Measurements from ENCODE around the gene CCDC78.
"Not testable (repeated sequence)": the region's sequence is repeated elsewhere in the genome, so short reads cannot be mapped to it uniquely, and the experiment has no call there.

Gene CCDC78

DNA sequence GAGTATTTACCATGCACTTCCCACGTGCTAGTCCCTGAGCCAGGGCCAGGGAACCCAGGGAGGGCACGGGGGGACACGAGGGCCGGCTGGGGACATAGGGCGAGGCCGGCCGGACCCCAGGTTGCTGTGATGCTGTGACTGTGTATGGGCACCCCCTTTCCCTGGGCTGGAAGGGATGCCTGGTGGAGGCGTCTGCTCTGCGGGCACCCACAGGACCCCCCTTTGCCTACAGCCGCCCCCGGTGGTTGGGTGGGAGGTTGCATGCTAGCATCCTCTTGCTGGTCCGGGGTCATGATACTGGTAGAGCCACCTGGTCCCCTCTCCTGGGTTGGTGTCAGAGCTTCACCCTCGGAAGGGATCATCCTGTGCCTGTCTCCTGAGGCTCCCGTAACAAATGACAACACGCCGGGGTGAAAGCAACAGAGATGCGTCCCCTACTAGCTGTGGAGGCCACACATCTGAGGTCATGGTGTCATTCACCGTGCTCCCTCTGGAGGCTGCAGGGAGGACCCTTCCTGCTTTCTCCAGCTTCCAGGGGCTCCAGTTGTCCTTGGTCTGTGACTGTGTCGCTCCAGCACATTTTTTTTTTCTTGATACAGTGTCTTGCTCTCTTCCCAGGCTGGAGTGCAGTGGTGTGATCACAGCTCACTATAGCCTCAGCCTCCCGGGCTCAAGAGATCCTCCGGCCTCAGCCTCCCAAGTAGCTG is 17.7 kb upstream of the CCDC78 start:
- H3K4me3 ChIP-seq (ENCODE audit: low read length), result no peak overlapping the region
- no peaks in the 10 kb centered on the region for H3K9me3 ChIP-seq (ENCODE audit: control insufficient read depth, low read depth, low read length)
- no peaks in the 10 kb centered on the region for H3K36me3 ChIP-seq (ENCODE audit: control insufficient read depth, low read depth, low read length)
- no peaks in the 10 kb centered on the region for H3K27me3 ChIP-seq (ENCODE audit: control insufficient read depth, insufficient read depth, low read length)
- no peaks in the 10 kb centered on the region for H3K4me1 ChIP-seq (ENCODE audit: control insufficient read depth, low read depth, low read length)
- H3K27ac ChIP-seq (ENCODE audit: low read length), result no peak overlapping the region
- H3K9ac ChIP-seq (ENCODE audit: low read length), result no peak overlapping the region

DNA sequence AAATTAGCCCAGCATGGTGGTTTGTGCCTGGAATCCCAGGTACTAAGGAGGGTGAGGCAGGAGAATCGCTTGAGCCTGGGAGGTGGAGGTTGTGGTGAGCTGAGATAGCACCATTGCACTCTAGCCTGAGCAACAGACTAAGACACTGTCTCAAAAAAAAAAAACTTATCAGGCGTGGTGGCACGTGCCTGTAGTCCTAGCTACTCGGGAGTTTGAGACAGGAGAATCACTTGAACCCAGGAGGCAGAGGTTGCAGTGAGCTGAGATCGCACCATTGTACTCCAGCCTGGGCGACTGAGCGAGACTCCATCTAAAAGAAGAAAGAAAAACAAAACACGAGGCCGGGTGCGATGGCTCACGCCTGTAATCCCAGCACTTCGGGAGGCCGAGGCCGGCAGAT is 16.7 kb upstream of the CCDC78 start:
- H3K27me3 ChIP-seq (ENCODE audit: control insufficient read depth, insufficient read depth, low read length); H3K36me3 ChIP-seq (ENCODE audit: control insufficient read depth, low read depth, low read length); H3K4me3 ChIP-seq (ENCODE audit: low read length); H3K9ac ChIP-seq (ENCODE audit: low read length); H3K9me3 ChIP-seq (ENCODE audit: control insufficient read depth, low read depth, low read length); H3K4me1 ChIP-seq (ENCODE audit: control insufficient read depth, low read depth, low read length); H3K27ac ChIP-seq (ENCODE audit: low read length): not testable (repeated sequence)

DNA sequence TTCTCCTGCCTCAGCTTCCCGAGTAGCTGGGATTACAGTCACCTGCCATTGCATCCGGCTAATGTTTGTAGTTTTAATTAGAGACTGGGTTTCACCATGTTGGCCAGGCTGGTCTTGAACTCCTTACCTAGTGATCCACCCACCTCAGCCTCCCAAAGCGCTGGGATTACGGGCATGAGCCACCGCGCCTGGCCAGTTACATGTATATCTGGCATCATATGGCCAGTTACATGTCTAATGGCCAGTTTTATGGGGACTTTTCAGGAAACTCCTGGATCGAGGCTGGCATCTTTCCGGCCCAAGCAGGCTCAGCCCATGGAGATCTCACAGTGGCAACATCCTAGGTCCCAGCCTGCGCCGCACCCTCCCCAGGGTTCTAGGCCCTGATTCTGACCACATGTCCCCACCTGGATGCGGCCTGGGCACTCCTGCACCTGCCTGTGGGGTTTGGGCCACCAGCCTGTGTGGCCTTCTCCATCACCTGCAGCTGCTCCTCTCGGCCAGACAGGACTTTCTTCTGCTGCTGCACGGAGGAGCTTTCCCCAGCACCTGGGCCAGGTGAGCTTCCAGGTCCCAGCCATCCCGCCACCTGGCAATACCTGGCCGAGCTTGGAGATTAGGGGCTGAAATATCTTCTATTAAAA is 15.9 kb upstream of the CCDC78 start:
- H3K9me3 ChIP-seq (ENCODE audit: control insufficient read depth, low read depth, low read length), result no peaks in the 10 kb centered on the region
- no peaks in the 10 kb centered on the region for H3K4me1 ChIP-seq (ENCODE audit: control insufficient read depth, low read depth, low read length)
- H3K9ac ChIP-seq (ENCODE audit: low read length), result no peak overlapping the region
- no peaks in the 10 kb centered on the region for H3K36me3 ChIP-seq (ENCODE audit: control insufficient read depth, low read depth, low read length)
- no peak overlapping the region for H3K4me3 ChIP-seq (ENCODE audit: low read length)
- no peaks in the 10 kb centered on the region for H3K27me3 ChIP-seq (ENCODE audit: control insufficient read depth, insufficient read depth, low read length)
- no peak overlapping the region for H3K27ac ChIP-seq (ENCODE audit: low read length)

DNA sequence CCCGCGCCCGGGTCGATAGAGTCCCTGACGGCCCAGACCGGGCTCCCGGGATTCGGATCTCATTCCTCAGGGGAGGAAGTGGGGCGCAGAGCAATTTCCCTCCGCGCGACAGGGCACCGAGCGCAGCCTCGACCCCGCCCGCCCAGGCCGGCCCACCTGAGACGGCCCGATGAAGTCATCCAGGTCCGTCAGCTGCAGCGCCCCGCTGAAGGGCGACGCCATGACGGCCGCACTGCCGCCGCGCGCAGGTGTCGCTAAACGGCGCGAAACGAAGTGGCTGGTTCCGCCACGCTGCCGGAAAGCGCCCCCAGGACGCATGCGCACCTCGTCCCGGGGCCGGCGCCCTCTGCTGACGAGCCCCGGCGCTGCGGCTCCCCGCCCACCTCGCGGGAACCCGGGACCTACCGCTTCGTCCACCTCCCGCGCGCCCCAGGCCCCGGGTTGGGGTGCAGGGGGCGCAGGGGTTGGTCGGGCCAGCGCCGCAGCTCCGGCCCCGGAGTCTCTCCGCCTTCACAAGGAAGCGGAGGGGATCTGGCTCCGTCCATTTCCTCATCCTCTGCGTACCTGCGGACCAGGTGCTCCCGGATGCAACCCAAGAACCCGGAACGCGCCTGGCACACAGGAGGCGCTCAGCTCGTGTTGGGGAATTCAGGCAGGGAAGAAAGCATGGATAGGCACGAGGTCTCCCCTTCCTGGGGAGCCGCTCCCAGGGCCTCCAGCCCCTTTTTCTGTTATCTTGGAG is 14.7 kb upstream of the CCDC78 start, which contains the start of gene CIAO3:
TSS of gene CIAO3 (minus strand) at position 234 of the 742 bp plus-strand sequence. CDS start at position 222, 12 bp downstream.
- Histone ChIP-seq H3K4me3 (ENCODE audit: low read length) (peak within 1 kb of the TSS; percentile 75), H3K9me3 (ENCODE audit: control insufficient read depth, low read depth, low read length) (no peaks in the 10 kb centered on the region), H3K27ac (ENCODE audit: low read length) (peak within 1 kb of the TSS; percentile 75), H3K4me1 (ENCODE audit: control insufficient read depth, low read depth, low read length) (no peaks in the 10 kb centered on the region), H3K36me3 (ENCODE audit: control insufficient read depth, low read depth, low read length) (peaks cover 3% of the 10 kb centered on the region), H3K9ac (ENCODE audit: low read length) (peak within 1 kb of the TSS; percentile 83), H3K27me3 (ENCODE audit: control insufficient read depth, insufficient read depth, low read length) (no peaks in the 10 kb centered on the region)

DNA sequence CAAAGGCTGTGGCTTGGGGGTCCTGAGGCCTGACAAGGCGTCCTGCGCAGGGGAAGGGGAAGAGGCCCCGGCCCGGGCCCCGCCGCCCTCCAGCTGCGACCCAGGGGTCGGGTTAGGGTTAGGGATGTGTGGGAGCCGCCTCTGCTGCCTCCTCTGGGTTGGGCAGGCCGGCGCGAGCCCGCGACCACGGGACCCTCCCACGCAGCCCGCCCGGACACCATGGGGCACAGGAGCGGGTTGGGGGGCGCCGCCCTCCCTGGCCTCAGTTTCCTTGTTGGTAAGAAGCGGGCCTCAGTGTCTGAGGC is 14.2 kb upstream of the CCDC78 start:
- H3K27me3 ChIP-seq (ENCODE audit: control insufficient read depth, insufficient read depth, low read length), result no peaks in the 10 kb centered on the region
- H3K36me3 ChIP-seq (ENCODE audit: control insufficient read depth, low read depth, low read length), result peaks cover 5% of the 10 kb centered on the region
- no peaks in the 10 kb centered on the region for H3K9me3 ChIP-seq (ENCODE audit: control insufficient read depth, low read depth, low read length)
- H3K9ac ChIP-seq (ENCODE audit: low read length), result peak overlapping the region; percentile 62
- H3K4me1 ChIP-seq (ENCODE audit: control insufficient read depth, low read depth, low read length), result no peaks in the 10 kb centered on the region
- H3K4me3 ChIP-seq (ENCODE audit: low read length), result peak overlapping the region; percentile 75
- H3K27ac ChIP-seq (ENCODE audit: low read length), result no peak overlapping the region

DNA sequence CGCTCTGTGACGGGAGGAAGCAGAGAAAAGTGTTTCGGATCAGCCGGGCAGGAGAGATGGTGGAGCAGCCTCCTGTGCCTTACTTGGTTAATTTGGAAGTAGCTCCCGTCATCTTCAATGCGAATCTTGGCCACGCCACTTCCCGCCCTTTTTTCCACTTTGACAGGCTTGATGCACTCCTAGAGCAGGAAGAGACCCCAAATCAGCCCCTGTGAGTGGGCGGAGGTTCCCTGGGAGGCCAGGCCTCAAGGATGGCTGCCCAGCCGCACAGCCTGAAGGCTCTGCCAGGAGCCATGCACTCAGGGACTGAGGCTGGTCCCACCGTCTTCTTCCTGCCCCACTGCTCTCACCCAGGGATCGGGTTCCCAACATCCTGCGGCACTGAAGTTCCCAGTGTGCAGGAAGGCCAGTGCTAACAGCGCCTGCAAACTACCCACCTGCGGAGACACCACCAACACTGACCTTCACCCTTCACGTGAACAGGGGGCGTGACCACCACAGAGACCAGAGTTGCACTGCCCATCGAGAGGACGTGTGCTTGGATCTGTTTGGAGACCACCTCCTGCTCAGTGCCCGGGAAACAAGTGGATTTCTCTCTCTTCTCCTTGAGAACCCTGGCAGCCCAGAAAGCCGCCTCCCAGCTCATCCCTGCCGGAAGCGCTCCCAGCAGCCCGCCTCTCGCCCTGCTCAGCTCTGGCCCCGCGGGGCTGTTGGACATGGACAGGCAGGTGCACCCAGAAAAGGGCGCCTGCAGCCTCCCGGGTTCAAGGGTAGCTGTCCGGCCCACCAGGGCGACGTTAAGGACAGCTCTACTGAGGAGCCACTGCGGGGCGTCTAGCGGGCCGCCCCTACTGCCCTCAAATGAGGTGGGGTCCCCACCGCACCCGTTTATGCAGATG is 13.6 kb upstream of the CCDC78 start:
- Histone ChIP-seq H3K36me3 (ENCODE audit: control insufficient read depth, low read depth, low read length) (peaks cover 5% of the 10 kb centered on the region), H3K27ac (ENCODE audit: low read length) (no peak overlapping the region), H3K9me3 (ENCODE audit: control insufficient read depth, low read depth, low read length) (no peaks in the 10 kb centered on the region), H3K27me3 (ENCODE audit: control insufficient read depth, insufficient read depth, low read length) (no peaks in the 10 kb centered on the region), H3K9ac (ENCODE audit: low read length) (peak overlapping the region; percentile 62), H3K4me1 (ENCODE audit: control insufficient read depth, low read depth, low read length) (no peaks in the 10 kb centered on the region), H3K4me3 (ENCODE audit: low read length) (peak overlapping the region; percentile 75)

DNA sequence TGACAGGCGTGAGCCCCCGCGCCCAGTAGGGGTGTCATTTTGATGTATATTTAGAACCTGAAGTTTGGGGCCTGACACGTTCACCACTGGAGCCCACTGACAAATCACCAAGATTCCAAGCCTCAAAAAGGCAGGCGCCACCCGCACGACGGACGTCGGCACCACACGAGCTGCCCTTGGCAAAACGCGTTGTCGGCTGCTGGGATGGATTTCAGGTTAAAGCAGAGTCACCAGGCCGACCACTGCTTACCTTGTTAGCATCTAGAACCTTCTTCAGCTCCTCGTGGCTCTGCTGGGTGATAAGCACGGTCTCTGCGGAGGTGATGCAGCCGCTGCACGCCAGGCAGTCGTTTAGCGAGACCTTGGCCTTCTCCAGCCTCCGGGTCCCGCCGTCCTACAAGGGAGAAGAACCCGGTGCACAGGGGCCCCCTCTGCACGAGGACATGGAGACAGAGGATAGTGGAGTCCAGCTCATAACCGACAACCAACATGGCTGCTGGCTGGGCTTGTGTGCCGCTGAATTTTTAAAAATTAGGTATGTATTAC is 10.8 kb upstream of the CCDC78 start:
- H3K9me3 ChIP-seq (ENCODE audit: control insufficient read depth, low read depth, low read length), result no peaks in the 10 kb centered on the region
- H3K27me3 ChIP-seq (ENCODE audit: control insufficient read depth, insufficient read depth, low read length), result no peaks in the 10 kb centered on the region
- H3K9ac ChIP-seq (ENCODE audit: low read length), result no peak overlapping the region
- no peak overlapping the region for H3K27ac ChIP-seq (ENCODE audit: low read length)
- no peaks in the 10 kb centered on the region for H3K4me1 ChIP-seq (ENCODE audit: control insufficient read depth, low read depth, low read length)
- peaks cover 5% of the 10 kb centered on the region for H3K36me3 ChIP-seq (ENCODE audit: control insufficient read depth, low read depth, low read length)
- H3K4me3 ChIP-seq (ENCODE audit: low read length), result no peak overlapping the region

DNA sequence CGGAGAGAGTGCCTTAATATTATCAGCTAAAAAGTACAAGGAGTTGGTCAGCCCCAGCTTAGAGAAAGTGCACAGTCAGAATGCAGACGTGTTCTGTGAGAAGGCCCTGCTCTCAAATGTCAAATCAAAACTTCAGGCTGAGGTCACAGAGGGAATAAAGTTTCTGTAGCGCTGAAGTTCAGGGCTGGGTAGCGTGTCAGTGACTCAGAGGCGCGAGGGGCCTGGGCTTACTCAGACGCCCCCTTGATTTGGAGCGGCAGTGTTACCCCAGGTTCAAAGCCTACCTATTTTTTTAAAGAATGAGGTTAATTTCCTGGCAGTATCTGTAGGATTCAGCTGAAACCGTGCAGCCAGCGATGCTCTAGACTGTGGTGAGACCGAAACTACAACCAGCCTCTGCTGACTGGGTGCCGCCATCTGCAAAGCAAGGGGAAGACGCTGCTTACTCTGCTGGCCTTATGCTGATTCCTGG is 9.8 kb upstream of the CCDC78 start:
- Histone ChIP-seq H3K4me3 (ENCODE audit: low read length) (no peak overlapping the region), H3K9me3 (ENCODE audit: control insufficient read depth, low read depth, low read length) (no peaks in the 10 kb centered on the region), H3K4me1 (ENCODE audit: control insufficient read depth, low read depth, low read length) (no peaks in the 10 kb centered on the region), H3K36me3 (ENCODE audit: control insufficient read depth, low read depth, low read length) (peaks cover 5% of the 10 kb centered on the region), H3K27ac (ENCODE audit: low read length) (no peak overlapping the region), H3K9ac (ENCODE audit: low read length) (no peak overlapping the region), H3K27me3 (ENCODE audit: control insufficient read depth, insufficient read depth, low read length) (no peaks in the 10 kb centered on the region)

DNA sequence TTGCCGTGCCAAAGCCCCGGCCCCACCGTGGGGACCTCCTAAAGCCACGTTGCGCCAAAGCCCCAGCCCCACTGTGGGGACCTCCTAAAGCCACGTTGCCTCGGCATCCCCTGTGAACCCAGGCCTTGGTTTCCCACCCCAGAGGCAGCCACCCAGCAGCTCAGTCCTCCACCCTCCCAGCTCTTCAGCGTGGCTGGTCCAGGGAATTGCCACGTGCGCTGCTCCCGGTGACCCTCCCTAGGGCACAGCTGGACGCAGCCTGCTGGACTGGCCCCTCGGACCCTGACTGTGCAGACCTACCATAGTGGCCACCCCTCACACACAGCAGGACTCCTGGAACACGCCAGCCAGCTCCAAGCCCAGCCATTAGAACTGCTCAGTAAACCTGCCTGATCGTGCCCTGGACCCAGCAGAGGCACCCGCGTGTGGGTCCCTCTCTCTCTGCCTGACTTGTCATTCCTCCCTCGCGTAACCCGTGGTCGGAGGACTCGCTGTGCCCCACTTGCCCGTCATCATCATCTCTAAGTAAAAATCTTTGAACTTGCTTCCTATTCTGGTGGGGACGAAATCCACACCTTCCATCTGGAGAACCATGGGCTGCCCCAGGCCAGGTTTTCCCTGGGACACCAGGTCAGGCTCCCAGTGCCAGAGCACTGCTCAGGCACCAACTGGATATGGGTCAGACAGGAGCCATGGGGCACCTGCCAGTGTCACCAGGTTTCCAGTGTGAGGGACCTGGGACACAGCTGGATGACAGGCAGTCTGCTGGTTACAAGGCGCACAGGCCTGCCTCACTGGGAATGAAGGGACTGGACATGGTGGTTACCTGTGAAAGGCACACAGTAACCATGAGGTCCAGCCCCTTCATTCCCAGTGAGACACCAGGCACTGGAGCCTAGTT is 9.0 kb upstream of the CCDC78 start:
- H3K36me3 ChIP-seq (ENCODE audit: control insufficient read depth, low read depth, low read length), result peaks cover 5% of the 10 kb centered on the region
- H3K27me3 ChIP-seq (ENCODE audit: control insufficient read depth, insufficient read depth, low read length), result no peaks in the 10 kb centered on the region
- H3K27ac ChIP-seq (ENCODE audit: low read length), result no peak overlapping the region
- H3K9me3 ChIP-seq (ENCODE audit: control insufficient read depth, low read depth, low read length), result no peaks in the 10 kb centered on the region
- no peaks in the 10 kb centered on the region for H3K4me1 ChIP-seq (ENCODE audit: control insufficient read depth, low read depth, low read length)
- no peak overlapping the region for H3K9ac ChIP-seq (ENCODE audit: low read length)
- no peak overlapping the region for H3K4me3 ChIP-seq (ENCODE audit: low read length)

DNA sequence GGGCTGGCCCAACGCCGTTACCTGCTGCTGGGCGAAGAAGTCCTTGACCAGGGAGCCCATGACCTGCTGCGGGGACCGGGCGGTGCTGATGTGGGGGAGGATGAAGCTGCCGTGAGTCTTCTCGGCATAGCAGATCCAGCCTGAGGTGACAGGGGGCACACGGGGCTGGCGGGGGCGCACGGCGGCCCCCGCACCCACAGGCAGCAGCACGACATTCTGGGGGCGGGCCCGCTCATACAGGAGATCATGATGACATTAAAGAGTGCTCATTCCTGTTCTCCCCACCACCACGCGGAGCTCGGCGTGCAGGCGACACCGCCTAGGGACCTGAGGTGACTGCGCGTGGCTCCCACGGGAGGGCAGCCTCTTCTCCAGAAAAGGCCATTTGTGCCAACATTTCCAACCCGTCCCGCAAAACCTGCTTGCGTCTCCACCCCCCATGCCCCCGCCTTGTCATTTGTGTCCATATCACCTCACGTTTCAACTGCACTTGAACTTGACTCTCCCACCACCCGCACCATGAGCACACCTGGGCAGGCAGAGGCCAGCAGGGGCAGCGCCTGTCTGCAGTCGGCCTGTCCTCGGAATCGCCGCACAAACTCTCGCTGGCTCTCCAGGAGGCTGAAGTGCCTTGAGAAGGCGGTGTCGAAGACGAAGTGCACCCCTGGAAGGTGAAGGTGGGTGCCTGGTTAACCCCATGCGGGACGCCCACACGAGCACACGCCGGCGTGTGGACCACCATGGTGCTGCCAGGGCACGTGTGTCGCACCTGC is 8.2 kb upstream of the CCDC78 start:
- Histone ChIP-seq H3K36me3 (ENCODE audit: control insufficient read depth, low read depth, low read length) (peaks cover 5% of the 10 kb centered on the region), H3K4me3 (ENCODE audit: low read length) (no peak overlapping the region), H3K27me3 (ENCODE audit: control insufficient read depth, insufficient read depth, low read length) (no peaks in the 10 kb centered on the region), H3K9ac (ENCODE audit: low read length) (no peak overlapping the region), H3K4me1 (ENCODE audit: control insufficient read depth, low read depth, low read length) (no peaks in the 10 kb centered on the region), H3K9me3 (ENCODE audit: control insufficient read depth, low read depth, low read length) (no peaks in the 10 kb centered on the region), H3K27ac (ENCODE audit: low read length) (no peak overlapping the region)
